ENCODE measurements around the gene VPS13D. TPM values are rescaled to one million over a fixed set of nuclear protein-coding genes. Genes with fewer than 3 reads are reported as not detected.

VPS13D gene
- total RNA-seq, 1 donor from 2014 or later: 28.3 TPM

GRCh38 chr1:12507631-12508030, 277.8 kb downstream of the VPS13D start:
- no peak for DNase-seq (ENCODE audit: low spot score in 2 of 2)
- Histone ChIP-seq H3K27ac (no peak overlapping the region), H3K9me3 (no peaks in the 10 kb centered on the region), H3K36me3 (peaks cover 25 to 31% of the 10 kb centered on the region in 2 donors), H3K27me3 (no peaks in the 10 kb centered on the region), H3K4me3 (no peak overlapping the region), H3K4me1 (peaks cover 7 to 20% of the 10 kb centered on the region in 2 donors)
- TF ChIP-seq CTCF (IDR thresholded peaks at IDR 0.05): no peak
- intact Hi-C loops (cut with DNase I): no loop called here

GRCh38 chr1:12508849-12509248, 279.0 kb downstream of the VPS13D start:
- intact Hi-C loops (cut with DNase I): no loop called here
- Histone ChIP-seq H3K4me1 (peaks cover 7 to 20% of the 10 kb centered on the region in 2 donors), H3K36me3 (peaks cover 25 to 31% of the 10 kb centered on the region in 2 donors), H3K9me3 (no peaks in the 10 kb centered on the region), H3K27me3 (no peaks in the 10 kb centered on the region), H3K4me3 (no peak overlapping the region), H3K27ac (no peak overlapping the region)
- no peak for TF ChIP-seq CTCF (IDR thresholded peaks at IDR 0.05)
- DNase-seq (ENCODE audit: low spot score in 2 of 2): no peak

- Histone ChIP-seq H3K27ac (peak overlapping the region; percentile 87 to 91), H3K9me3 (no peaks in the 10 kb centered on the region), H3K4me1 (peaks cover 7 to 12% of the 10 kb centered on the region in 2 donors), H3K36me3 (peaks cover 25 to 26% of the 10 kb centered on the region in 2 donors), H3K4me3 (no peak overlapping the region), H3K27me3 (no peaks in the 10 kb centered on the region)
- TF ChIP-seq CTCF (IDR thresholded peaks at IDR 0.05): no peak
- no peak for DNase-seq (ENCODE audit: low spot score in 2 of 2)
- intact Hi-C loops (cut with DNase I): no loop called here
Observed at GRCh38 chr1:12511128-12511484, 281.3 kb downstream of the VPS13D start.

- no peak overlapping the region for H3K4me3 ChIP-seq
- no peaks in the 10 kb centered on the region for H3K9me3 ChIP-seq
- no peaks in the 10 kb centered on the region for H3K27me3 ChIP-seq
- peaks cover 7 to 12% of the 10 kb centered on the region in 2 donors for H3K4me1 ChIP-seq
- peak overlapping the region; percentile 87 to 91 for H3K27ac ChIP-seq
- no peak for TF ChIP-seq CTCF (IDR thresholded peaks at IDR 0.05)
- intact Hi-C loops (cut with DNase I): no loop called here
- H3K36me3 ChIP-seq: peaks cover 19 to 20% of the 10 kb centered on the region in 2 donors
- DNase-seq (ENCODE audit: low spot score in 2 of 2): no peak
Observed at GRCh38 chr1:12511516-12512468, 282.0 kb downstream of the VPS13D start.

- no peaks in the 10 kb centered on the region for H3K9me3 ChIP-seq
- DNase-seq (ENCODE audit: low spot score in 2 of 2): no peak
- TF ChIP-seq CTCF (IDR thresholded peaks at IDR 0.05): no peak
- peaks cover 7 to 13% of the 10 kb centered on the region in 2 donors for H3K4me1 ChIP-seq
- H3K27me3 ChIP-seq: no peaks in the 10 kb centered on the region
- peaks cover 7 to 8% of the 10 kb centered on the region in 2 donors for H3K36me3 ChIP-seq
- intact Hi-C loops (cut with DNase I): no loop called here
- H3K4me3 ChIP-seq: no peak overlapping the region
- peak overlapping the region in 1 of 2 donors; percentile 91 for H3K27ac ChIP-seq
Observed at GRCh38 chr1:12513181-12513580, 283.4 kb downstream of the VPS13D start.
